Left ventricle myocardium inferior (tissue), 1 donor: ENCODE data around the gene TRAF3. TPM values are rescaled to one million over a fixed set of nuclear protein-coding genes. Genes with fewer than 3 reads are reported as not detected.
"Not testable (repeated sequence)": the region's sequence is repeated elsewhere in the genome, so short reads cannot be mapped to it uniquely, and the experiment has no call there.

ENCODE experiments used
- DNase-seq: peaks from one replicate; pipeline ENCODE4 v3.0.0-alpha.2; 2020
- H3K27ac ChIP-seq: fragments of 200-600 bp; replicated peaks from 2 replicates; pipeline ENCODE4 v1.8.0; 2021
- H3K27me3 ChIP-seq: fragments of 200-600 bp; 2 replicates; pipeline ENCODE4 v1.8.0; 2021; ENCODE audit warnings: low read depth
- H3K36me3 ChIP-seq: fragments of 200-600 bp; 2 replicates; pipeline ENCODE4 v1.8.0; 2021
- H3K4me1 ChIP-seq: fragments of 200-600 bp; 2 replicates; pipeline ENCODE4 v1.8.0; 2021
- H3K4me3 ChIP-seq: fragments of 200-600 bp; 2 replicates; pipeline ENCODE4 v1.8.0; 2021; ENCODE audit warnings: mild to moderate bottlenecking, moderate library complexity
- H3K9me3 ChIP-seq: fragments of 200-600 bp; replicated peaks from 2 replicates; pipeline ENCODE4 v1.8.0; 2021
- intact Hi-C: fragments of 100-400 bp; cut with micrococcal nuclease; formaldehyde crosslinking; loops from one replicate; pipeline ENCODE4 v1.11.0; 2022
- total RNA-seq: library from RNA; stranded (reverse); fragmentation: NEBNext Ultra II Directional; extraction: Animal tissue kit (Norgen Biotek cat#: 25700); gene quantifications from one replicate; pipeline ENCODE4 v1.2.1, GENCODE V29; 2021
- TF ChIP-seq, protein P1 (sequence below): fragments of 200-600 bp; IDR thresholded peaks from 2 replicates; pipeline ENCODE4 v1.8.0; 2021; ENCODE audit warnings: antibody characterized with exemption, mild to moderate bottlenecking, borderline replicate concordance
- donor health status: DM: no; HTN: yes; CAD: no; lungs with severe emphysema.

Gene TRAF3
- total RNA-seq, 1 donor from 2014 or later: 11.3 TPM

DNA sequence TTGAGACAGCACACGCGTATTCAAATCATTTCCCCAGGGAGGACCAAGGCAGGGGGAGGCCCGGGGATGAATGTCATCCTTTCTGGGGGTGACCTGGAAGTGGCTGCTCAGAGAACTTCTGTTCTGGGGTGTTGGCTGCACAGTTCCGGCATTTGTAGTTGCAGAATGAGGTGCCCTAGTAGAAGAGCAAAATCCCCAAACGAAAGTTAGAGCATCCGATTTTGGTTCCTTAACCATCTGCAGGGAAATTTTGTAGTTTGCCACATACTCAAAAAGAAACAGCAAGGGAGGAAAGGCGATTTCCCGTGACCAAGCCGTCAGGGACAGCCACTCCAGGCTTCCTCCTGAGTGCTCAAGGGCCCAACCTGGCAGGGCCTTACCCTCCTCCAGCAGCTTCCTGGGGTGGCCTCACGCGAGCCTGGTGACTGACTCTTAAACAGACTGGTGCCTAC is 13.0 kb upstream of the TRAF3 start:
- no peaks in the 10 kb centered on the region for H3K36me3 ChIP-seq
- DNase-seq: no peak
- TF ChIP-seq, protein P1, sequence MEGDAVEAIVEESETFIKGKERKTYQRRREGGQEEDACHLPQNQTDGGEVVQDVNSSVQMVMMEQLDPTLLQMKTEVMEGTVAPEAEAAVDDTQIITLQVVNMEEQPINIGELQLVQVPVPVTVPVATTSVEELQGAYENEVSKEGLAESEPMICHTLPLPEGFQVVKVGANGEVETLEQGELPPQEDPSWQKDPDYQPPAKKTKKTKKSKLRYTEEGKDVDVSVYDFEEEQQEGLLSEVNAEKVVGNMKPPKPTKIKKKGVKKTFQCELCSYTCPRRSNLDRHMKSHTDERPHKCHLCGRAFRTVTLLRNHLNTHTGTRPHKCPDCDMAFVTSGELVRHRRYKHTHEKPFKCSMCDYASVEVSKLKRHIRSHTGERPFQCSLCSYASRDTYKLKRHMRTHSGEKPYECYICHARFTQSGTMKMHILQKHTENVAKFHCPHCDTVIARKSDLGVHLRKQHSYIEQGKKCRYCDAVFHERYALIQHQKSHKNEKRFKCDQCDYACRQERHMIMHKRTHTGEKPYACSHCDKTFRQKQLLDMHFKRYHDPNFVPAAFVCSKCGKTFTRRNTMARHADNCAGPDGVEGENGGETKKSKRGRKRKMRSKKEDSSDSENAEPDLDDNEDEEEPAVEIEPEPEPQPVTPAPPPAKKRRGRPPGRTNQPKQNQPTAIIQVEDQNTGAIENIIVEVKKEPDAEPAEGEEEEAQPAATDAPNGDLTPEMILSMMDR: no peak
- intact Hi-C loops: no loop called here
- H3K27ac ChIP-seq: no peak overlapping the region
- H3K4me3 ChIP-seq: no peak overlapping the region
- H3K4me1 ChIP-seq: peaks cover 8% of the 10 kb centered on the region
- H3K9me3 ChIP-seq: no peaks in the 10 kb centered on the region
- H3K27me3 ChIP-seq: peaks cover 36% of the 10 kb centered on the region

DNA sequence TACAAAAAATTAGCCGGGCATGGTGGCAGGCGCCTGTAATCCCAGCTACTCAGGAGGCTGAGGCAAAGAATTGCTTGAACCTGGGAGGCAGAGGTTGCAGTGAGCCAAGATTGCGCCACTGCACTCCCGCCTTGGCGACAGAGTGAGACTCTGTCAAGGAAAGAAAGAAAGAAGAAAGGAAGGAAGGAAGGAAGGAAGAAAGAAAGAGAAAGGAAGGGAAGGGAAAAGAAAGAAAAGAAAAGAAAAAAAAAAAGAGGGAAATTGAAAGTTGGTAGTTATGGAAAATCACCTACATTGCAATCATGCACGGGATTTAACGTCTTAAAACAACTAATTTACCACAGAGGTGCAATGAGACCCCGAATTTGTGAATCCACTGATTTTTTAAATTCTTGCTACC is 11.5 kb upstream of the TRAF3 start:
- intact Hi-C loops, H3K4me3 ChIP-seq, H3K36me3 ChIP-seq, H3K27ac ChIP-seq, H3K4me1 ChIP-seq, H3K9me3 ChIP-seq, DNase-seq: not testable (repeated sequence)
- H3K27me3 ChIP-seq: peaks cover 44% of the 10 kb centered on the region

DNA sequence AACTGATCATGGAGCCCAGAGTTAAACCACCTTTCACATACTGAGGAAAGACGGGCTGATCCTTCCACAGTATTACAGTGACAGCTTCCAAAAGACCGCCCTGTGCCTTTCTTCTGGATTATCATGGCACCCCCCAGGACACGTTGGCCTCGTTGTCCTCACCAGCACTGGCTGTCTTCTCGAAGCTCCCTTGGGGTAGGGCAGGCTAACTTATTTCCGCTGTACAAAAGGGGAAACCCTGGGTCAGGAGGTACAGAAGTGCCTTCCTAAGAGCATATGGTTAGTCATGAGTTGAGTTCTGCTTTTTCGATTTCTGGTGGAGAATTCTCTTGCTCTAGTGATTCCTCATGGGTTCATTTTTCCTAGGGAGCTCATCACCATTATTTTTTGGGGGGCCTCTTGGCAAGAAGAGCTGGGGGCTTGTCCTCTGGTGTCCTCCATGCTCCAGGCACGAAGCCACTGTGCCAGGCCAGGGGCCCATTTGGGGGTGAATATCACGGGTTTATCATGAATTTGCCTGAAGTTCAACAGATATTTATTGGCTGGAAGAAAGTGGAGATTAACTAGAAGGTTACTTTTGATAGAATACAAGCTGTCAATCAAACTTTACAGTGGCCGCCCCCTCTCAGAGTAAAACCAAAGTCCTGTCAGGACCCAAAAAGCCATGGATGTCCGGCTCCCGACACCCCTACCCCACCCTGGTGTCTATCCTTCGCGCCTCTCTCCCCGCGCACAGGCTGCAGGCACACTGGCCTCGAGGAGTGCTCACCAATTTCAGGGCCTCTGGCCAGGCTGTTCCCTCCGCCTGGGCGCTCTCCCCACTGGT is 8.8 kb upstream of the TRAF3 start:
- TF ChIP-seq, protein P1: no peak
- no peak overlapping the region for H3K4me3 ChIP-seq
- no peak for DNase-seq
- no peak overlapping the region for H3K27ac ChIP-seq
- H3K9me3 ChIP-seq: no peaks in the 10 kb centered on the region
- H3K36me3 ChIP-seq: no peaks in the 10 kb centered on the region
- H3K27me3 ChIP-seq: peaks cover 26% of the 10 kb centered on the region
- H3K4me1 ChIP-seq: no peaks in the 10 kb centered on the region
- intact Hi-C loops: no loop called here

DNA sequence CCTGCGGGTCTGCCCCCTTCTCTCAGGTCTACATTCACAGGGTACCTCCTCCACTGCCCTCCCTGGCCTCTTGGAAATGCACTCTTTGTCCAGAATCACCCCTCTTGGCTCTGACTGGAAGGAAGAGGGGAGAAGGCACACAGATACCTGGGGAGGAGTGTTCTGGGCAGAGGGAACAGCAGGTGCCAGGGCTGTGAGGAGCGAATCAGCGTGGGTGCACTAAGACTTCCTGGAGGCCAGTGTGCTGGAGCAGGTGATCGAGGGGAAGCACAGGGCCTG is 8.3 kb upstream of the TRAF3 start:
- TF ChIP-seq, protein P1: no peak
- Histone ChIP-seq H3K27me3 (peaks cover 22% of the 10 kb centered on the region), H3K4me3 (no peak overlapping the region), H3K4me1 (no peaks in the 10 kb centered on the region), H3K36me3 (no peaks in the 10 kb centered on the region), H3K27ac (no peak overlapping the region), H3K9me3 (no peaks in the 10 kb centered on the region)
- no peak for DNase-seq
- intact Hi-C loops: no loop called here

DNA sequence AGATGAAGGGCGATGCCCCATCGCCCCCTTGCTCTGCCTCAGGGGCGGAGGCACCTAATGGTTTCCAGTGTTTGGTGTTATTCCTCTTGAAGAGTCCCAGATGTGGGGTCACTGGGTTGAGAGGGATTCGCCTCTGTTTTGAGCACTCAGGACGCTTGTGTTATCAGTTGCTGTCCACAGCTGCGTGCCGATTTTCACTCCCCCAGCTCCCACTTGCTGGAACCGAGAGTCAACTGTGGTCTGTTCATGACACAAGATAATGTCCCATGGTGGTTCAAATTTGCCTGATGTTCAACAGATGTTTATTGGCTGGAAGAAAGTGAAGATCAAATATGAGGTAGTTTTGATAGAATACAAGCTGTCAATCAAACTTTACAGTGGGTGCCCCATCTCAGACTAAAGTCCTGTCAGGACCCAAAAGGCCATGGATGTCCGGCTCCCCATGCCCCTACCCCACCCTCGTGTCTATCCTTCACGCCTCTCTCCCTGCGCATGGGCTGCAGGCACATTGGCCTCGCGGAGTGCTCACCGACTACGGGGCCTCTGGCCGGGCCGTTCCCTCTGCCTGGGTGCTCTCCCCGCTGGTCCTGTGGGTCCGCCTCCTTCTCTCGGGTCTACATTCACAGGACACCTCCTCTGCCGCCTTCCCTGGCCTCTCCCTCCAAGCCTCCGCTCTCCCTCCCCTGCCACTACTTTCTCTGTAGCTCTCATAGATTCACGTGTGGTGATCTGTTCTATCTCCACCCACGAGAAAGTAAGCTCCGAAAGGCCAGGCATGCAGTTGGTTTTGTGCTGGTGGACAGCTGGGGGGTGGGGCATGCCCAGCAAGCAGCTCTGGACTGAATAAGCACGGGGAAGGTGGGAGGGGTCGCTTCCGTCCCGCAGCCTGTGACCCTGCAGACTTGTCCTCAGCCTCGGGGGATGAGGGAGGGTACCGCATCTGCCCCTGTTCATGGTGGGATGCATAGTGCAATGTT is 6.8 kb upstream of the TRAF3 start:
- intact Hi-C loops: no loop called here
- no peak for DNase-seq

More for the DNA sequence above, 6.8 kb upstream of the TRAF3 start:
- TF ChIP-seq, protein P1: no peak
- H3K36me3 ChIP-seq: no peaks in the 10 kb centered on the region
- no peak overlapping the region for H3K27ac ChIP-seq
- no peak overlapping the region for H3K4me3 ChIP-seq
- H3K4me1 ChIP-seq: no peaks in the 10 kb centered on the region
- H3K27me3 ChIP-seq: peaks cover 22% of the 10 kb centered on the region
- H3K9me3 ChIP-seq: no peaks in the 10 kb centered on the region
